HG03103 (cell line): ENCODE results near the gene DLG4.
"Not testable (repeated sequence)": the region's sequence is repeated elsewhere in the genome, so short reads cannot be mapped to it uniquely, and the experiment has no call there.

Experiments
- ATAC-seq: cut with Tn5 transposase; IDR thresholded peaks from one replicate; pipeline ENCODE4 v1.9.1; 2021; ENCODE audit warnings: low read depth; ENCODE audit not compliant: unreplicated experiment

DLG4 gene

DNA sequence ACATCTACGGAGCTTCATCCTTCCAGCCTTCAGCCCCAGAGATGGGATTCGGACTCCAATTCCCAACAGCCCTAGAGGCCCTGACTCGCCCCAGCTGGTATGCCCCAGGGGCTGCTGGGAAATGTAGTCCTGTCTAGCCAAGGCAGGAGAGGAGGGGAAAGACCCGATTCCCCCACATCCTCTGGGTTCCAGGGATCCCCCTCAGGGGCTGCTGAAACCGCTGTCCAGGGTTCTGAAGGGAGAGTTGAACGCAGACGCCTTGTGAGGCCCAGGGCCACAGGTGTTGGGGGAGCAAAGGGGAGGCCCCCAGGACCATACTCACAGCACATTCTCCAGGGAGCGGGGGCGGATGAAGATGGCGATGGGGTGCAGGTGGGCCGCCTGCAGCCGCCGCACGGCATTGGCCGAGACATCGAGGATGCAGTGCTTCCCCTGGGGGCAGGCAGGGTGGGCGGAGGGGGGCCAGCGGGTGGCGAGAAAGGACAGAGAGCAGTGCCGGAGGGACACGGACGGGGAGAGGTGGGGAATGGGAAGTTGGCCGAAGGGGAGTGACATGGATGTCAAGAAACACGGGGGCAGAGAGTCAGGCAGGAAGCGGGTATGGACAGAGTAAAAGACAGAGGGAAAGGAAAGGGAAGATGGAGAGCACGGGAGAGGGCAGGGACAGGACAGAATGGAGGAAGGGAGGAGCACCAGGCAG lies 27.9 kb downstream of the DLG4 start:
- no peak for ATAC-seq

GRCh38 chr17:7191069-7191468 lies 28.6 kb downstream of the DLG4 start:
- no peak for ATAC-seq

GRCh38 chr17:7190276-7190917 lies 29.2 kb downstream of the DLG4 start:
- no peak for ATAC-seq

GRCh38 chr17:7186241-7186640 lies 33.4 kb downstream of the DLG4 start:
- ATAC-seq, result no peak

DNA sequence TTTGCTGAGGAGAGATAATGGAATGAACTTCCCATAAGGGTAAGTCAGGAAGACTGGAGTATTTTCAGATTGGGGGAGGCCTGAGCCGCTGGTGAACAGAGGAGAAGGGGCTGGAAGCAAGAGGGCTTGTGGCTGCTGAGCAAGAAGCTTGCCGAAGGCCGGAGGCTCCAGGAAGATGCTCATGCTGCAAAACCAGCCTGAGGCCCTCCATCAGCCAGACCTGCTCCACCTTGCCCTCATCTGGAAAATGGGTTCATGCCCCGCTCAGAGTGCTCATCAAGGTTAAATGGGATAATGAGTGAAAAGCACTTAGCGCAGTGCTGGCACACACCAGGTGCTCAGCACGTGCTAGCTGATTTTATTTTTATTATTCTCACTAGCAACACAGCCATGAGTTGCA lies 35.0 kb downstream of the DLG4 start:
- ATAC-seq, result no peak

DNA sequence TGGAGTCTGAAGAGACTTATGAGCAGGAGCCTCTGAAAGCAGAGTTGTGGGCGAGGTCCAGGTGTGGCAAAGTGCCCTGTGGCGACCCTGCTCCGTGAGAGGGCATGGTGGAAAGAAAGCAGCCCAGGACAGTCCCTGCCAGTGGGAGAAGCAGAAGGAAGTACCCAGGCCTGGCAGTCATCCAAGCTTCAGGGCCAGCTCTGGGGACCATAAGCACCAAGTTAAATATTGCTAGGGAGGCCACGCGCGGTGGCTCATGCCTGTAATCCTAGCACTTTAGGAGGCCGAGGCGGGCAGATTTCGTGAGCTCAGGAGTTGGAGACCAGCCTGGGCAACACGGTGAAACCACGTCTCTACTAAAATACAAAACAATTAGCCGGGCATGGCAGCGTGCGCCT lies 35.5 kb downstream of the DLG4 start:
- no peak for ATAC-seq

- ATAC-seq, result no peak
These were observed 36.1 kb downstream of the DLG4 start for GRCh38 chr17:7183433-7184090.

GRCh38 chr17:7182101-7182500 lies 37.5 kb downstream of the DLG4 start:
- ATAC-seq, result not testable (repeated sequence)

DNA sequence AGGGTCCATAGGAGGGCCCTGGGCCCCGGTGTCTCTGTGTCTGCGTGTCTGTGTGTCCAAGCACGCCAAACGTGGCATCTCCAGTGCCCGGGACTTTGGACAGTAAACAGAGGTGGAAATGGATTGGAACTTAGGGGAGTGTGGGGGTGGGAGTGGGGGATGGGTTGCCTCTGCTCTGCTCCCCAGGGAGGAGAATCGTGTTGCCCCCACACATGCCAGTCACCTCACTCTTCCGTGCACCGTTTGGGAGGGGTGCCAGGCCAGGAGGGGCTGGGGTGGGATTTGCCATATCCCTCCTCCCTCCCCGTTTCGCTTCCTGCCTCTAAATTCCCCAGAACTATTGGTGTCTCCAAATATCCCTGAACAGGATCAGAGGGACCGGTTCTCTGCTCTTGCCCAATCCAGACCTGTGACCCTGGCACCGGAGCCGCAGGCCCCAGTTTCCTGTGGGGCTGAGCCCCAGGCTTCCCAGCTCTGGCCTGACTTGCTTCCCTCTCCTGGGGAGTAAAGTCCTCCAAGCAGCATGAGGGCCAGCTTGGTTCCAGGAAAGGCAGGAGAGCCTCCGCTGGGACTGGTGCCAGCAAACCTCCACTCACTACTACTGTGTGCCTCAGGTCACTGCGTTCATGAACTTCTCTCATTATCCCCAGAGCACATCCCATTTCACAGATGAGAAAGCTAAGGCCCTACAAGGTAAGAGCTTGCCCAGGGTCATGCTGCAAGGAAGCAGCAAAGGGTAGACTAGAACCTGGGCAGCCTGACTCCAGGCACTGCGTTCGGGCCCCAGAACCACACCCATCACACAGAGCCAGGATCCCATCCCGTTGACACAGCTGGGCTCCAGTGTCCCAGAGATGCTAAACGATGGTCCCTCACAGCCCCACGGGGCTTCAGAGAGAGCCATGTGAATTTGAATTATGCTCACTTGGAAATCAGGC lies 40.0 kb downstream of the DLG4 start, which contains the start of gene ASGR1:
Gene ASGR1 (minus strand): TSS at position 54 of the 938 bp plus-strand sequence. CDS start 807 bp downstream, outside the sequence.
- no peak for ATAC-seq

DNA sequence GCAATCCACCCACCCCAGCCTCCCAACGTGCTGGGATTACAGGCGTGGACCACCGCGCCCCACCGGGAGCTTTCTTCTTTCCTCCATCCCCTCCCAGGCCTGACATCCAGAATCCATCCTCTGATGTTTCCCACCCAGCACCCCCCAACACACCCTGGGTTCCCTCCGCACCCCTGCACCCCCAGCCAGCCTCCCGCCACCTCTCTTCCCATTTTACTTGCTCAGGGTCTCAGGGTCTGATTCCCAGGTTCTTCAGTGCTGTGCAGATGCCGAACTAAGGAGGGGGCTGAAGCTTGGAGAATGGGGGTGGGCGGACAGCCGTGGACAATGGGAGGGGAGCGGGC lies 40.7 kb downstream of the DLG4 start:
- ATAC-seq, result no peak

DNA sequence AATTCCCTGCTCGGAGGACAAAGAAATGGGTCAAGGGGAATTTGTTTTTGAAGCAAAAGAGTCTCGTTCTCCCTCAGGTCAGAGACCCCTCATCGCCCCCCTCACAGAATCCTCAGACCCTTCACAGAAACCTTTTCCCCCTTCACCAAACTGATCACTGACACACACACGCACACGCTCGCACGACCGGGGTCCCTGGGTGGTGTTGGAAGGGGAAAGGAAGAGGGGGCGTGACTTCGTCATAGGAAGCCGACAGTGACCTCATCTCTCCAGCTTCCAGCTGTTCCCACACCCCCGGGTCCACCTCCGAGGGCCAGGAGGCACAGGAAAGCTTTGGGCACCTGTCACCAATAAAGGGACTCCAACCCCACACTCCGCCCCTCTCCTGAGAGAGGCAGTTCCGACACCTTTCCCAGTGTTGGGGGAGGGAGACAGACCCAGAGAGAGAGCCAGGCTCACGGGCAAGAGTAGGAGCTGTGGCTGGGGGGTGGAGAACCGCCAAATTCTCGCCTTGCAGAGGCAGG lies 41.6 kb downstream of the DLG4 start:
- no peak for ATAC-seq

GRCh38 chr17:7177191-7177953 lies 42.3 kb downstream of the DLG4 start:
- no peak for ATAC-seq

DNA sequence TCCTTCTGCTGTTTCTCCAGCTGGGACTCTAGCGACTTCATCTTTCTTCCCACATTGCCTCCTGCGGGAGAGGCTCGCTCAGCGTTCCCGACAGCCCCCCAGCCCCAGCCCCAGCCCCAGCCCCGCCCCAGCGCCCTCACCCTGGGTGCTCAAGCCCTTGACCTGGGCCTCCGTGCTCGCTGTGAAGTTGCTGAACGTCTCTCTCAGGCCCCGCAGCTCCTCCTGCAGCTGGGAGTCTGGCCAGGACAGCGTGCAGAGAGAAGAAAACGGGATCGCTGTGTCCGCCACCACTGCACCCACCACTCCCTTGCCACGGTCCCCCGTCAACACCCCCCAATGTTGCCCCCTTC lies 42.8 kb downstream of the DLG4 start:
- no peak for ATAC-seq

- no peak for ATAC-seq
These were observed 43.4 kb downstream of the DLG4 start for GRCh38 chr17:7176107-7176840.

- ATAC-seq, result no peak
These were observed 44.3 kb downstream of the DLG4 start for GRCh38 chr17:7175330-7175733.

GRCh38 chr17:7174603-7175326 lies 44.9 kb downstream of the DLG4 start:
- ATAC-seq, result no peak

DNA sequence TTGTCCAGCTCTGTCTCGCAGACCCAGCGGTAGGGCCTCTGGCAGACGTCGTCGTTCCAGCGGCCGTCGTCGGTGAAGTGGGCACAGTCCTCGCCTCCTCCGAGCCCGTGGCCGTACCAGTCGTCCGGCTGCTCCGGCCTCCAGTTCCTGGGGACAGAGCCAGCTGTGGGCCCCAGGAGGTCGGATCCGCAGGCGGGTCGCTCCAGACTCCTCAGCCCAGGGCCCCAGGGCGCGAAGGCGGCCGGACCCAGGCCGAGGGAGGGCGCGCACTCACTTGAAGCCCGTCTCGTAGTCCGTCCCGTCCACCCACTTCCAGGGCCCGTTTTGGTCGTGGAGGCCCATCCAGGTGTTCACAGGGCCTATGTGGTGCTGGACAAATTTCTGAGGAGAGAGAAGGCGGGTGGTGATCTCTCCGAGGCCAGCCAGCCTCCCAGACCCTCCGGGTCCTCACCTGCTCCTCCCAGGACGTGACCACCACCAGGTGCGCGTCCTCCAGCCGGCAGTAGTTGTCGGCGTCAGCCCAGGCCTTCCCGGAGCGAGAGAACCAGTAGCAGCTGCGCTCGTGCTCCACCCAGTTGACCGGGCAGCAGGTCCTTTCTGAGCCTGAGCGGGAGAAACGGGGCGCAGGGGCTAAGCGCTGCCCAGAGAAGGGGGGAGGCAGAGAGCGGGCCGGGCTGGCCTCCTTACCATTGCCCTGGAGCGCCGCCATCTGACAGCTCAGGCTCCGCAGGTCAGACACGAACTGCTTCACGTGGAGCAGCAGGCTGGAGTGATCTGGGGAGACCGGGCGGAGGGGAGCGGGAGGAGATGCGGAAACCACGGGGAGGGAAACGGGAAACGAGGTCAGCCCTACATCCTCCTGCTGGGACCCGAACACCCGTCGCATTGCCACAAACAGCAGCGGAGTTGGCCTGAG lies 45.7 kb downstream of the DLG4 start:
- ATAC-seq, result no peak
